GM19099 (cell line): ENCODE results near the gene PDZRN4.

Source experiments
- POLR2A ChIP-seq: IDR thresholded peaks from 3 replicates; pipeline ENCODE4 v1.6.1; 2011; ENCODE audit warnings: low read depth; ENCODE audit not compliant: insufficient read length; ENCODE audit errors: extremely low read depth

Gene PDZRN4

GRCh38 chr12:41476499-41477439 is 288.6 kb downstream of the PDZRN4 start:
- TF ChIP-seq POLR2A: no peak

GRCh38 chr12:41479426-41479825 is 291.3 kb downstream of the PDZRN4 start:
- TF ChIP-seq POLR2A: no peak

GRCh38 chr12:41485203-41485602 is 297.1 kb downstream of the PDZRN4 start:
- TF ChIP-seq POLR2A: no peak

GRCh38 chr12:41486718-41487117 is 298.6 kb downstream of the PDZRN4 start:
- TF ChIP-seq POLR2A: no peak

- TF ChIP-seq POLR2A: no peak
These were observed 307.9 kb downstream of the PDZRN4 start for GRCh38 chr12:41496009-41496408.

GRCh38 chr12:41497409-41497808 is 309.3 kb downstream of the PDZRN4 start:
- TF ChIP-seq POLR2A: no peak

GRCh38 chr12:41504976-41505375 is 316.9 kb downstream of the PDZRN4 start:
- TF ChIP-seq POLR2A: no peak

GRCh38 chr12:41507286-41507685 is 319.2 kb downstream of the PDZRN4 start:
- no peak for TF ChIP-seq POLR2A

GRCh38 chr12:41509271-41510055 is 321.3 kb downstream of the PDZRN4 start:
- TF ChIP-seq POLR2A: no peak

GRCh38 chr12:41510470-41510869 is 322.4 kb downstream of the PDZRN4 start:
- TF ChIP-seq POLR2A: no peak

GRCh38 chr12:41511247-41511646 is 323.1 kb downstream of the PDZRN4 start:
- no peak for TF ChIP-seq POLR2A

- TF ChIP-seq POLR2A: no peak
These were observed 324.4 kb downstream of the PDZRN4 start for GRCh38 chr12:41512497-41512896.

GRCh38 chr12:41514021-41514777 is 326.1 kb downstream of the PDZRN4 start:
- TF ChIP-seq POLR2A: no peak

- TF ChIP-seq POLR2A: no peak
These were observed 326.8 kb downstream of the PDZRN4 start for GRCh38 chr12:41514907-41515306.

- no peak for TF ChIP-seq POLR2A
These were observed 327.8 kb downstream of the PDZRN4 start for GRCh38 chr12:41515953-41516352.
